Vagina (tissue), 2 donors: ENCODE measurements around the gene MKNK1.

Experiments used
- CTCF ChIP-seq, 3 experiments: fragments of 450-650 bp in 2 of 3; fragments of 200-600 bp in 1 of 3; sonication (generic) in 1 of 3; IDR thresholded peaks; one replicate each; pipeline ENCODE4 v1.5.1; 2017 to 2019; ENCODE audit warnings: antibody characterized with exemption in 3 of 3, mild to moderate bottlenecking in 2 of 3, moderate library complexity in 2 of 3
- POLR2A ChIP-seq, 2 donors: fragments of 450-650 bp; IDR thresholded peaks; one replicate each; pipeline ENCODE4 v1.6.1; 2017; ENCODE audit warnings: antibody characterized with exemption in 2 of 2, mild to moderate bottlenecking in 2 of 2, moderate library complexity in 2 of 2

- no peak for TF ChIP-seq CTCF (IDR thresholded peaks at IDR 0.05)
- TF ChIP-seq POLR2A (IDR thresholded peaks at IDR 0.05): no peak
Observed at GRCh38 chr1:46568461-46568891, 35.6 kb downstream of the MKNK1 start.
